SK-N-SH (cell line): Measurements from ENCODE around the gene P2RX3. TPM values are rescaled to one million over a fixed set of nuclear protein-coding genes. Genes with fewer than 3 reads are reported as not detected.

Experiments
- CTCF ChIA-PET: fragments of 300-600, 350-600 bp; formaldehyde crosslinking; extraction: SDS; loops from one replicate; lab custom pipeline; 2021; lab: Yijun Ruan, JAX
- POLR2A ChIA-PET: fragments of 350-600 bp; sonication (Branson Sonifier 250); formaldehyde crosslinking; extraction: SDS; loops from one replicate; lab custom pipeline; 2020; ENCODE audit warnings: antibody characterized with exemption, inconsistent platforms; lab: Yijun Ruan, JAX
- DNase-seq: peaks from one replicate; pipeline ENCODE4 v3.0.0; 2012
- H2AFZ ChIP-seq: fragments of 200-600 bp; sonication (generic); 2 replicates; pipeline ENCODE4 v1.8.1; 2016; ENCODE audit warnings: antibody characterized with exemption, mild to moderate bottlenecking, low read depth
- H3F3A ChIP-seq: fragments of 200-600 bp; sonication (generic); replicated peaks from 2 replicates; pipeline ENCODE3; 2016; ENCODE audit warnings: antibody characterized with exemption, mild to moderate bottlenecking; ENCODE audit not compliant: insufficient read depth
- H3K27ac ChIP-seq, 2 experiments: fragments of 200-500 bp in 1 of 2; fragments of 200-600 bp in 1 of 2; sonication (Bioruptor generic) in 1 of 2; sonication (generic), shearing (Covaris generic) in 1 of 2; 2 replicates each; pipeline versions ENCODE4 v1.5.1 to v1.6.1; 2014 to 2016; ENCODE audit warnings: low read depth in 2 of 2, inconsistent platforms in 1 of 2, low read length in 1 of 2, mild to moderate bottlenecking in 1 of 2, mixed read lengths in 1 of 2
- H3K27me3 ChIP-seq: fragments of 200-600 bp; sonication (generic), shearing (Covaris generic); 2 replicates; pipeline ENCODE4 v1.6.1; 2016; ENCODE audit warnings: mixed run types; ENCODE audit not compliant: insufficient read depth
- H3K36me3 ChIP-seq, 2 experiments: fragments of 200-500 bp in 1 of 2; fragments of 200-600 bp in 1 of 2; sonication (Bioruptor generic) in 1 of 2; sonication (generic) in 1 of 2; replicated peaks in 1 of 2; 2 replicates each; pipeline versions ENCODE3 to v1.5.1; 2014 to 2016; ENCODE audit warnings: low read length in 1 of 2, mild to moderate bottlenecking in 1 of 2; ENCODE audit not compliant: insufficient read depth in 2 of 2, control insufficient read depth in 1 of 2
- H3K4me1 ChIP-seq, 2 experiments: fragments of 200-500 bp in 1 of 2; fragments of 200-600 bp in 1 of 2; sonication (Bioruptor generic) in 1 of 2; sonication (generic), shearing (Covaris generic) in 1 of 2; 2 replicates each; pipeline versions ENCODE4 v1.5.1 to v1.6.1; 2014 to 2016; ENCODE audit warnings: low read depth in 1 of 2, low read length in 1 of 2, mixed run types in 1 of 2; ENCODE audit not compliant: insufficient read depth in 2 of 2, control insufficient read depth in 1 of 2
- H3K4me2 ChIP-seq: fragments of 200-600 bp; sonication (generic), shearing (Covaris generic); 2 replicates; pipeline ENCODE4 v1.6.1; 2017; ENCODE audit warnings: mixed run types
- H3K4me3 ChIP-seq, 2 experiments: fragments of 200-500 bp in 1 of 2; fragments of 200-600 bp in 1 of 2; sonication (Bioruptor generic) in 1 of 2; sonication (generic), shearing (Covaris generic) in 1 of 2; 2 replicates each; pipeline versions ENCODE4 v1.5.1 to v1.8.1; 2014 to 2016; ENCODE audit warnings: low read depth in 2 of 2, inconsistent platforms in 1 of 2, low read length in 1 of 2, mild to moderate bottlenecking in 1 of 2, mixed read lengths in 1 of 2, moderate library complexity in 1 of 2
- H3K79me2 ChIP-seq: fragments of 200-600 bp; sonication (generic); 2 replicates; pipeline ENCODE4 v1.8.1; 2017; ENCODE audit warnings: mild to moderate bottlenecking; ENCODE audit not compliant: insufficient read depth
- H3K9ac ChIP-seq: fragments of 200-600 bp; sonication (generic); 2 replicates; pipeline ENCODE4 v1.6.1; 2017; ENCODE audit warnings: mixed run types
- H3K9me2 ChIP-seq: fragments of 200-600 bp; sonication (generic); 2 replicates; pipeline ENCODE4 v1.6.1; 2017; ENCODE audit warnings: mixed run types
- H3K9me3 ChIP-seq: fragments of 200-600 bp; sonication (generic); 2 replicates; pipeline ENCODE4 v1.6.1; 2017; ENCODE audit warnings: mixed run types, mild to moderate bottlenecking, moderate library complexity
- H4K20me1 ChIP-seq: fragments of 200-600 bp; sonication (generic); 2 replicates; pipeline ENCODE4 v1.6.1; 2017; ENCODE audit warnings: mild to moderate bottlenecking, mixed run types; ENCODE audit not compliant: insufficient read depth
- CHD2 ChIP-seq: fragments of 150-350 bp; IDR thresholded peaks from 2 replicates; pipeline ENCODE4 v1.6.1; 2018; ENCODE audit warnings: low read length; ENCODE audit not compliant: partially characterized antibody
- CTCF ChIP-seq: fragments of 200-600 bp; sonication (generic); IDR thresholded peaks from 2 replicates; pipeline ENCODE4 v1.6.1; 2017; ENCODE audit warnings: antibody characterized with exemption, mild to moderate bottlenecking, moderate library complexity
- EP300 ChIP-seq, 2 experiments: IDR thresholded peaks; 2 replicates each; pipeline versions ENCODE4 v1.4.0 to v1.6.1; 2012; ENCODE audit warnings: borderline replicate concordance in 1 of 2, low read depth in 1 of 2, low read length in 1 of 2
- EZH2phosphoT487 ChIP-seq: fragments of 200-600 bp; sonication (generic); IDR thresholded peaks from 2 replicates; pipeline ENCODE4 v1.6.1; 2017; ENCODE audit warnings: low read depth, mixed run types, mild to moderate bottlenecking, antibody characterized with exemption, moderate library complexity, borderline replicate concordance
- GATA2 ChIP-seq: sonication (generic); formaldehyde crosslinking; IDR thresholded peaks from 2 replicates; pipeline ENCODE4 v1.5.0; 2020; ENCODE audit warnings: mild to moderate bottlenecking, missing genetic modification reagents
- JUND ChIP-seq: IDR thresholded peaks from 2 replicates; pipeline ENCODE4 v1.4.0; 2012
- MAX ChIP-seq: IDR thresholded peaks from 2 replicates; pipeline ENCODE4 v1.4.0; 2012; ENCODE audit warnings: low read depth
- NFIC ChIP-seq: IDR thresholded peaks from 2 replicates; pipeline ENCODE4 v1.4.0; 2012; ENCODE audit warnings: borderline replicate concordance
- POLR2AphosphoS5 ChIP-seq: IDR thresholded peaks from 2 replicates; pipeline ENCODE4 v1.6.1; 2012; ENCODE audit warnings: low read depth, low read length
- REST ChIP-seq: IDR thresholded peaks from 2 replicates; pipeline ENCODE4 v1.6.1; 2012; ENCODE audit warnings: mild to moderate bottlenecking, low read depth, low read length, moderate library complexity
- RFX5 ChIP-seq: IDR thresholded peaks from 2 replicates; pipeline ENCODE4 v1.6.1; 2012; ENCODE audit warnings: mild to moderate bottlenecking, improper control_type of control experiment, low read length
- RXRA ChIP-seq: IDR thresholded peaks from 2 replicates; pipeline ENCODE4 v1.4.0; 2012; ENCODE audit warnings: low read depth, mild to moderate bottlenecking, borderline replicate concordance
- SIN3A ChIP-seq: IDR thresholded peaks from 2 replicates; pipeline ENCODE4 v1.6.1; 2012; ENCODE audit warnings: low read depth, mild to moderate bottlenecking, low read length, moderate library complexity, borderline replicate concordance
- SMC3 ChIP-seq: IDR thresholded peaks from 2 replicates; pipeline ENCODE4 v1.6.1; 2012; ENCODE audit warnings: low read depth, low read length, improper control_type of control experiment
- TAF1 ChIP-seq: IDR thresholded peaks from 2 replicates; pipeline ENCODE4 v1.6.1; 2012; ENCODE audit warnings: low read depth, mild to moderate bottlenecking, low read length, moderate library complexity, borderline replicate concordance
- WGBS: methylation state at CpG from one replicate; pipeline ENCODE4 v1.1.6; 2017; ENCODE audit warnings: low lambda C conversion rate; 5-methylcytosine and 5-hydroxymethylcytosine counted together
- polyA plus RNA-seq, 3 experiments: library from polyadenylated mRNA; depleted of rRNA; stranded (reverse); fragments of >200 nt; gene quantifications; 2 replicates each; pipeline ENCODE4 v1.2.3, GENCODE V29; 2012
- TF ChIP-seq, protein P1 (sequence below): fragments of 150-350 bp; IDR thresholded peaks from 2 replicates; pipeline ENCODE4 v1.6.1; 2016; ENCODE audit warnings: mild to moderate bottlenecking, low read depth, low read length
- TF ChIP-seq, protein P2 (sequence below): IDR thresholded peaks from 2 replicates; pipeline ENCODE4; 2012

Gene P2RX3
- polyA plus RNA-seq, 1 of the 3 experiments (the other 2 are of a cell fraction) = not detected

- TF ChIP-seq CTCF = no peak
- no peak for TF ChIP-seq NFIC
- no peak for TF ChIP-seq RFX5
- TF ChIP-seq POLR2AphosphoS5 = no peak
- TF ChIP-seq, protein P1, sequence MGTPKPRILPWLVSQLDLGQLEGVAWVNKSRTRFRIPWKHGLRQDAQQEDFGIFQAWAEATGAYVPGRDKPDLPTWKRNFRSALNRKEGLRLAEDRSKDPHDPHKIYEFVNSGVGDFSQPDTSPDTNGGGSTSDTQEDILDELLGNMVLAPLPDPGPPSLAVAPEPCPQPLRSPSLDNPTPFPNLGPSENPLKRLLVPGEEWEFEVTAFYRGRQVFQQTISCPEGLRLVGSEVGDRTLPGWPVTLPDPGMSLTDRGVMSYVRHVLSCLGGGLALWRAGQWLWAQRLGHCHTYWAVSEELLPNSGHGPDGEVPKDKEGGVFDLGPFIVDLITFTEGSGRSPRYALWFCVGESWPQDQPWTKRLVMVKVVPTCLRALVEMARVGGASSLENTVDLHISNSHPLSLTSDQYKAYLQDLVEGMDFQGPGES = no peak
Observed at GRCh38 chr11:57370941-57371340, 32.8 kb downstream of the P2RX3 start (continued).

GRCh38 chr11:57373146-57373545, 35.0 kb downstream of the P2RX3 start:
- H4K20me1 ChIP-seq = no peaks in the 10 kb centered on the region
- H3K4me3 ChIP-seq = no peak overlapping the region
- no peaks in the 10 kb centered on the region for H3K36me3 ChIP-seq
- WGBS = 37% methylated on average over 3 of the region's 3 CpGs
- no peaks in the 10 kb centered on the region for H3K9me3 ChIP-seq
- H3K4me1 ChIP-seq = no peaks in the 10 kb centered on the region; a peak in 1 of 4 replicates
- ChIA-PET POLR2A (no interaction called here), CTCF (interaction anchor here (0.7 to 1.9 kb wide), 4 partner anchors 14 to 86 kb away, joined by 3 to 6 read pairs (median 4); no protein-coding TSS in a partner anchor)
- no peak overlapping the region for H3K27ac ChIP-seq
- TF ChIP-seq JUND (no peak), MAX (no peak), SIN3A (no peak), REST (no peak), CTCF (no peak), EP300 (IDR thresholded peaks at IDR 0.05; ENCODE audit: borderline replicate concordance in 1 of 2, low read depth in 1 of 2, low read length in 1 of 2) (no peak), CHD2 (no peak), GATA2 (CRISPR knock-in tag) (no peak), RXRA (no peak), SMC3 (no peak), TAF1 (no peak), EZH2phosphoT487 (no peak)
- TF ChIP-seq, protein P2, sequence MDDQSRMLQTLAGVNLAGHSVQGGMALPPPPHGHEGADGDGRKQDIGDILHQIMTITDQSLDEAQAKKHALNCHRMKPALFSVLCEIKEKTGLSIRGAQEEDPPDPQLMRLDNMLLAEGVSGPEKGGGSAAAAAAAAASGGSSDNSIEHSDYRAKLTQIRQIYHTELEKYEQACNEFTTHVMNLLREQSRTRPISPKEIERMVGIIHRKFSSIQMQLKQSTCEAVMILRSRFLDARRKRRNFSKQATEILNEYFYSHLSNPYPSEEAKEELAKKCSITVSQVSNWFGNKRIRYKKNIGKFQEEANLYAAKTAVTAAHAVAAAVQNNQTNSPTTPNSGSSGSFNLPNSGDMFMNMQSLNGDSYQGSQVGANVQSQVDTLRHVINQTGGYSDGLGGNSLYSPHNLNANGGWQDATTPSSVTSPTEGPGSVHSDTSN = no peak
- H3K27me3 ChIP-seq = no peaks in the 10 kb centered on the region
- H3K79me2 ChIP-seq = no peaks in the 10 kb centered on the region
- no peak overlapping the region for H2AFZ ChIP-seq
- no peaks in the 10 kb centered on the region for H3F3A ChIP-seq
- no peak for DNase-seq
- no peak overlapping the region for H3K9ac ChIP-seq
- no peak overlapping the region for H3K4me2 ChIP-seq
- no peaks in the 10 kb centered on the region for H3K9me2 ChIP-seq
